ENCODE results near the gene HRAS. TPM values are rescaled to one million over a fixed set of nuclear protein-coding genes. Genes with fewer than 3 reads are reported as not detected.

The HRAS gene
- total and polyA plus RNA-seq, 2 of the 13 experiments (the other 11 are each of a cell fraction or from before 2014, with no cell fraction given) = 32.9 to 50.0 TPM

DNA sequence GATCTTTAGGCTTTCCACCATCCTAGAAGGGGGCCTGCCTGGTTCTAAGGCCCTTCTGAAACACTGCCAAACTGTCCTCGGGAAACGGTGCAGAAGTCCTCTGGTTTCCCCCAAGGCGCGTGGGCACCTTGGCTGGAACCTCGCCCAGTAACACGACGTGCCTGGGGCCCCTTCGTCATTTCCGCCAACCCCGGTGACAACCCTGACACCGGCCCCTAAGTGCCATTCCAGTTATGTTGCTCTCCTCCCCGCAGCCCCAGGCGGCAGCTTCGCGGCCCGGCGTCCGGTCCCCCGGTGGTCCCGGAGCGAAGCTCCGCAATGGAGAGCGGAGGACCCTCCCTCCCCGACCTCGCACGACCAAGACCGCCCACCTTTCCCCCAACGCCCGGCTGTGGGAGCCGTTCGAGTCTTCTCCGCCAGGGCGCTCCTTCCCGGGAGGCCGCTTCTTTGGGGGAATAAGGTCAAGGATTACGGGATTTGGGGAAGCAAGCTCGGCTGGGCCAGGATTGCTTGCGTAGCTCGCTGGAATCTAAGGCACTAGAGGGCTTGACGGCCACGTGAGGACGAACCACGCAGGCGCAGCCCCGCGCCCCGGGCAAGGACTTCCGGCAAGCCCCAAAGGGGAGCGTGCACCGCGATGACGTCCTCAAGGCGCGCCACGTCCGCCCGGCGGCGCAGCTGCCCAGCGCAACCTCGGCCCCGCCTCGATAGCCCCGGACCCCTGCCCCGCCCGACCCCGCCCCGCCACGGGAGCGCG lies 29.0 kb downstream of the HRAS start:
- ChIA-PET CTCF (ENCODE audit: low intra/inter-chr PET ratio, low total read pairs) (interaction anchor here (2.9 kb wide), 1 partner anchor 12 kb away, joined by 11 read pairs; no protein-coding TSS in a partner anchor), POLR2A (interaction anchor here (0.6 to 2.1 kb wide), 23 partner anchors 8 to 303 kb away, joined by 3 to 13 read pairs (median 4); partner anchors contain the start of genes BET1L, HRAS, PTDSS2 and RIC8A)
- H4K20me1 ChIP-seq (ENCODE audit: insufficient read depth, low read length) = no peaks in the 10 kb centered on the region
- H3K9ac ChIP-seq (ENCODE audit: insufficient read depth, low read depth, low read length) = peak overlapping the region; percentile 97
- H3K79me2 ChIP-seq (ENCODE audit: insufficient read depth, low read length) = peaks cover 28% of the 10 kb centered on the region
- H3K4me2 ChIP-seq (ENCODE audit: low read depth, low read length) = peak overlapping the region; percentile 96
- DNase-seq (ENCODE audit: low spot score) (peak; percentile 88), ATAC-seq (peak; percentile 86), FAIRE-seq (peak; percentile 71)
- peaks cover 10 to 23% of the 10 kb centered on the region in 2 experiments; a peak in 4 of 5 replicates for H3K36me3 ChIP-seq (replicated peaks in 1 of 2; ENCODE audit: control insufficient read depth in 1 of 2, insufficient read depth in 2 of 2, low read length in 2 of 2)
- no TSS peak for BruUV-seq (replicated peaks)
- no peaks in the 10 kb centered on the region for H3K27me3 ChIP-seq (ENCODE audit: control insufficient read depth in 1 of 2, insufficient read depth in 2 of 2, low read length in 2 of 2)
- peaks cover 21% of the 10 kb centered on the region for H3K4me1 ChIP-seq (ENCODE audit: insufficient read depth, low read length)
- H3K9me3 ChIP-seq (ENCODE audit: low read length) = no peaks in the 10 kb centered on the region
- in situ Hi-C loops (cut with HindIII; ENCODE audit: extremely low pct_ligation_motif_present, low pct_unique_long_range_greater_than_20kb) = no loop called here
- no peak overlapping the region for H2AFZ ChIP-seq (ENCODE audit: low read length)
- 1% methylated on average over 40 of the region's 71 CpGs for WGBS (ENCODE audit: low lambda C conversion rate)
- peak overlapping the region; percentile 98 for H3K27ac ChIP-seq (ENCODE audit: extremely low read length, insufficient read depth, low read length)
- intact Hi-C loops (cut with micrococcal nuclease; ENCODE audit: unreplicated experiment) = loop anchor here (1.0 kb wide), 1 partner anchor 9 kb away; no protein-coding TSS in a partner anchor
- H3K4me3 ChIP-seq (replicated peaks in 1 of 3; ENCODE audit: insufficient read depth in 1 of 3, low read depth in 2 of 3, low read length in 3 of 3) = peak overlapping the region; percentile 70 to 99 (median 96)
- TF ChIP-seq, protein P1, sequence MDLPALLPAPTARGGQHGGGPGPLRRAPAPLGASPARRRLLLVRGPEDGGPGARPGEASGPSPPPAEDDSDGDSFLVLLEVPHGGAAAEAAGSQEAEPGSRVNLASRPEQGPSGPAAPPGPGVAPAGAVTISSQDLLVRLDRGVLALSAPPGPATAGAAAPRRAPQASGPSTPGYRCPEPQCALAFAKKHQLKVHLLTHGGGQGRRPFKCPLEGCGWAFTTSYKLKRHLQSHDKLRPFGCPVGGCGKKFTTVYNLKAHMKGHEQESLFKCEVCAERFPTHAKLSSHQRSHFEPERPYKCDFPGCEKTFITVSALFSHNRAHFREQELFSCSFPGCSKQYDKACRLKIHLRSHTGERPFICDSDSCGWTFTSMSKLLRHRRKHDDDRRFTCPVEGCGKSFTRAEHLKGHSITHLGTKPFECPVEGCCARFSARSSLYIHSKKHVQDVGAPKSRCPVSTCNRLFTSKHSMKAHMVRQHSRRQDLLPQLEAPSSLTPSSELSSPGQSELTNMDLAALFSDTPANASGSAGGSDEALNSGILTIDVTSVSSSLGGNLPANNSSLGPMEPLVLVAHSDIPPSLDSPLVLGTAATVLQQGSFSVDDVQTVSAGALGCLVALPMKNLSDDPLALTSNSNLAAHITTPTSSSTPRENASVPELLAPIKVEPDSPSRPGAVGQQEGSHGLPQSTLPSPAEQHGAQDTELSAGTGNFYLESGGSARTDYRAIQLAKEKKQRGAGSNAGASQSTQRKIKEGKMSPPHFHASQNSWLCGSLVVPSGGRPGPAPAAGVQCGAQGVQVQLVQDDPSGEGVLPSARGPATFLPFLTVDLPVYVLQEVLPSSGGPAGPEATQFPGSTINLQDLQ (CRISPR knock-in tag; IDR thresholded peaks at IDR 0.05) = no peak; the same call in 1 of the 2 replicates
- TF ChIP-seq YEATS2 (CRISPR knock-in tag; IDR thresholded peaks at IDR 0.05; ENCODE audit: borderline replicate concordance) = peak; percentile 85
- 0 out of 2 replicates have a peak, but pooled peaks have one; percentile 10 for TF ChIP-seq SOX13 (IDR thresholded peaks at IDR 0.05)
- TF ChIP-seq SOX13 (CRISPR knock-in tag; conservative IDR thresholded peaks at IDR 0.05 in 1 of 2, IDR thresholded peaks at IDR 0.05 in 1 of 2) = peak in 1 of 2 experiments; percentile 19; a peak in 1 of 4 replicates
- peak; percentile 67 for TF ChIP-seq MED1 (CRISPR knock-in tag; IDR thresholded peaks at IDR 0.05)
- 0 out of 2 replicates have a peak, but pooled peaks have one; percentile 26 for TF ChIP-seq ZNF782 (CRISPR knock-in tag; IDR thresholded peaks at IDR 0.05; ENCODE audit: borderline replicate concordance)
- TF ChIP-seq KDM2A (CRISPR knock-in tag; IDR thresholded peaks at IDR 0.05; ENCODE audit: borderline replicate concordance, low read depth) = peak; percentile 59; the same call in 1 of the 2 replicates
- 0 out of 2 replicates have a peak, but pooled peaks have one; percentile 54 for TF ChIP-seq HNRNPL (IDR thresholded peaks at IDR 0.05; ENCODE audit: low read depth, low read length)
- TF ChIP-seq, protein P2, sequence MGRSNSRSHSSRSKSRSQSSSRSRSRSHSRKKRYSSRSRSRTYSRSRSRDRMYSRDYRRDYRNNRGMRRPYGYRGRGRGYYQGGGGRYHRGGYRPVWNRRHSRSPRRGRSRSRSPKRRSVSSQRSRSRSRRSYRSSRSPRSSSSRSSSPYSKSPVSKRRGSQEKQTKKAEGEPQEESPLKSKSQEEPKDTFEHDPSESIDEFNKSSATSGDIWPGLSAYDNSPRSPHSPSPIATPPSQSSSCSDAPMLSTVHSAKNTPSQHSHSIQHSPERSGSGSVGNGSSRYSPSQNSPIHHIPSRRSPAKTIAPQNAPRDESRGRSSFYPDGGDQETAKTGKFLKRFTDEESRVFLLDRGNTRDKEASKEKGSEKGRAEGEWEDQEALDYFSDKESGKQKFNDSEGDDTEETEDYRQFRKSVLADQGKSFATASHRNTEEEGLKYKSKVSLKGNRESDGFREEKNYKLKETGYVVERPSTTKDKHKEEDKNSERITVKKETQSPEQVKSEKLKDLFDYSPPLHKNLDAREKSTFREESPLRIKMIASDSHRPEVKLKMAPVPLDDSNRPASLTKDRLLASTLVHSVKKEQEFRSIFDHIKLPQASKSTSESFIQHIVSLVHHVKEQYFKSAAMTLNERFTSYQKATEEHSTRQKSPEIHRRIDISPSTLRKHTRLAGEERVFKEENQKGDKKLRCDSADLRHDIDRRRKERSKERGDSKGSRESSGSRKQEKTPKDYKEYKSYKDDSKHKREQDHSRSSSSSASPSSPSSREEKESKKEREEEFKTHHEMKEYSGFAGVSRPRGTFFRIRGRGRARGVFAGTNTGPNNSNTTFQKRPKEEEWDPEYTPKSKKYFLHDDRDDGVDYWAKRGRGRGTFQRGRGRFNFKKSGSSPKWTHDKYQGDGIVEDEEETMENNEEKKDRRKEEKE (IDR thresholded peaks at IDR 0.05) = no peak
- no peak for TF ChIP-seq RFX1 (IDR thresholded peaks at IDR 0.05)
- no peak for TF ChIP-seq ZNF460 (CRISPR knock-in tag; IDR thresholded peaks at IDR 0.05; ENCODE audit: borderline replicate concordance)
- TF ChIP-seq ZNF138 (CRISPR knock-in tag; IDR thresholded peaks at IDR 0.05; ENCODE audit: low read depth) = 0 out of 2 replicates have a peak, but pooled peaks have one; percentile 43
- no peak for TF ChIP-seq TCF12 (IDR thresholded peaks at IDR 0.05)
- peak; percentile 72; the same call in 1 of the 2 replicates for TF ChIP-seq TCF12 (CRISPR knock-in tag; IDR thresholded peaks at IDR 0.05)
- TF ChIP-seq ZFP82 (CRISPR knock-in tag; IDR thresholded peaks at IDR 0.05; ENCODE audit: borderline replicate concordance) = peak; percentile 87; the same call in 1 of the 2 replicates
- TF ChIP-seq, protein P3, sequence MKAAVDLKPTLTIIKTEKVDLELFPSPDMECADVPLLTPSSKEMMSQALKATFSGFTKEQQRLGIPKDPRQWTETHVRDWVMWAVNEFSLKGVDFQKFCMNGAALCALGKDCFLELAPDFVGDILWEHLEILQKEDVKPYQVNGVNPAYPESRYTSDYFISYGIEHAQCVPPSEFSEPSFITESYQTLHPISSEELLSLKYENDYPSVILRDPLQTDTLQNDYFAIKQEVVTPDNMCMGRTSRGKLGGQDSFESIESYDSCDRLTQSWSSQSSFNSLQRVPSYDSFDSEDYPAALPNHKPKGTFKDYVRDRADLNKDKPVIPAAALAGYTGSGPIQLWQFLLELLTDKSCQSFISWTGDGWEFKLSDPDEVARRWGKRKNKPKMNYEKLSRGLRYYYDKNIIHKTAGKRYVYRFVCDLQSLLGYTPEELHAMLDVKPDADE (CRISPR knock-in tag; IDR thresholded peaks at IDR 0.05) = no peak
- TF ChIP-seq ZNF768 (CRISPR knock-in tag; IDR thresholded peaks at IDR 0.05) = no peak; the same call in 1 of the 2 replicates
